RWPE2 (cell line): ENCODE data around the gene USH2A.

Experiments
- ATAC-seq: fragments of 200-7000 bp; cut with Tn5 transposase; 3 replicates; pipeline ENCODE4 v1.9.1; 2021; ENCODE audit warnings: low read depth
- DNase-seq: peaks from one replicate; pipeline ENCODE4 v3.0.0-alpha.2; 2020; ENCODE audit warnings: low spot score
- H3K27ac ChIP-seq: fragments of 450-650 bp; 2 replicates; pipeline ENCODE4 v1.5.1; 2017; ENCODE audit warnings: mild to moderate bottlenecking; ENCODE audit not compliant: poor library complexity, severe bottlenecking
- H3K27me3 ChIP-seq: fragments of 250-450 bp; sonication (Bioruptor Pico); 2 replicates; pipeline ENCODE4 v1.5.1; 2021; ENCODE audit warnings: mild to moderate bottlenecking, moderate library complexity; ENCODE audit not compliant: insufficient read depth, poor library complexity, severe bottlenecking
- H3K36me3 ChIP-seq: fragments of 250-450 bp; sonication (Bioruptor Pico); 2 replicates; pipeline ENCODE4 v1.5.1; 2020; ENCODE audit warnings: low read depth, mild to moderate bottlenecking, moderate library complexity
- H3K4me1 ChIP-seq: fragments of 250-450 bp; sonication (Bioruptor Pico); 2 replicates; pipeline ENCODE4 v1.5.1; 2021; ENCODE audit warnings: mild to moderate bottlenecking, moderate library complexity; ENCODE audit not compliant: insufficient read depth, poor library complexity, severe bottlenecking
- H3K4me3 ChIP-seq: fragments of 250-450 bp; sonication (Bioruptor Pico); 2 replicates; pipeline ENCODE4 v1.5.1; 2021; ENCODE audit warnings: mild to moderate bottlenecking, moderate library complexity; ENCODE audit not compliant: severe bottlenecking
- H3K9me3 ChIP-seq: fragments of 250-450 bp; sonication (Bioruptor Pico); 2 replicates; pipeline ENCODE4 v1.5.1; 2021; ENCODE audit warnings: mild to moderate bottlenecking, moderate library complexity; ENCODE audit not compliant: severe bottlenecking
- TF ChIP-seq, protein P1 (sequence below): fragments of 450-650 bp; IDR thresholded peaks from one replicate; pipeline ENCODE4 v1.5.1; 2017; ENCODE audit warnings: mild to moderate bottlenecking, moderate library complexity; ENCODE audit not compliant: poor library complexity, severe bottlenecking

Gene USH2A

DNA sequence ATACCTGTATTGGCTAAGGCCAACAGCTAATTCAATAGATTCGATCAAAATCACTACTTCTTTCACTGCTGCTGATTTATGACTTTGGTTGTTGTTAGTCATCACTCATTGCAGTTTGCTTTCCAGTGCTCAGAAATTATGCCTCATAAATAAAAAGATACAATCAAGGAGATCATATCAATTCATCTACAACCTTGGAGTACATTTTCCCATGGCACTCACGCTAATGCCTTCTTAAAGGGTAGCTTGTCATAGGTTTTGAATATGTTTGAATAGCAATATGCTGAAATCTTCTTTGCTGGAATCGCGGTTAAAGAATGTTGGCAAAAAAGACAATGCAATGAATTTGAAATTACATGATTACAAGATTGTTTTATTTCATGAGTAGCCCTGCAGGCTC, 766.2 kb downstream of the USH2A start:
- TF ChIP-seq, protein P1, sequence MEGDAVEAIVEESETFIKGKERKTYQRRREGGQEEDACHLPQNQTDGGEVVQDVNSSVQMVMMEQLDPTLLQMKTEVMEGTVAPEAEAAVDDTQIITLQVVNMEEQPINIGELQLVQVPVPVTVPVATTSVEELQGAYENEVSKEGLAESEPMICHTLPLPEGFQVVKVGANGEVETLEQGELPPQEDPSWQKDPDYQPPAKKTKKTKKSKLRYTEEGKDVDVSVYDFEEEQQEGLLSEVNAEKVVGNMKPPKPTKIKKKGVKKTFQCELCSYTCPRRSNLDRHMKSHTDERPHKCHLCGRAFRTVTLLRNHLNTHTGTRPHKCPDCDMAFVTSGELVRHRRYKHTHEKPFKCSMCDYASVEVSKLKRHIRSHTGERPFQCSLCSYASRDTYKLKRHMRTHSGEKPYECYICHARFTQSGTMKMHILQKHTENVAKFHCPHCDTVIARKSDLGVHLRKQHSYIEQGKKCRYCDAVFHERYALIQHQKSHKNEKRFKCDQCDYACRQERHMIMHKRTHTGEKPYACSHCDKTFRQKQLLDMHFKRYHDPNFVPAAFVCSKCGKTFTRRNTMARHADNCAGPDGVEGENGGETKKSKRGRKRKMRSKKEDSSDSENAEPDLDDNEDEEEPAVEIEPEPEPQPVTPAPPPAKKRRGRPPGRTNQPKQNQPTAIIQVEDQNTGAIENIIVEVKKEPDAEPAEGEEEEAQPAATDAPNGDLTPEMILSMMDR, result no peak
- ATAC-seq, result no peak

DNA sequence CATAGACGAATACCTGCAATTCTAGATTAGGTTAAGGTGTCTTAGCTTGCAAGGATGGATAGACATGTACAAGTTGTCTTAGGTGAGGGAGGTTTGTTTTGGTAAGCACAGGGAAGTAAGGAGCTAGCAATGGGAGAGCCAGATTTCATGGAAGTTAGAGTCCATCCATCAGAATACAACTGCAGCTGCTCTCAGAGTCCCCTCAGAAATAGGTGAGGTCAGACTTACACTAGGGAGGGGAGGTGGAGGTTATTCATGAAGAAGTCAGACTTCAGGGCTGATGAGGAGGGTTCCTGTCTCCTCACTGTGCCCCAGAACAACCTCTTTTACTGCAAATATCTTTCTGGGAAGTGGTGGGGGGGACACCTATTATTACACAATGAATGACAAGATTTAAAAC, 770.9 kb downstream of the USH2A start:
- Histone ChIP-seq H3K9me3 (no peaks in the 10 kb centered on the region), H3K4me1 (no peaks in the 10 kb centered on the region), H3K36me3 (no peaks in the 10 kb centered on the region), H3K27me3 (no peaks in the 10 kb centered on the region), H3K4me3 (no peak overlapping the region), H3K27ac (no peak overlapping the region)
- DNase-seq (no peak), ATAC-seq (no peak)
- TF ChIP-seq, protein P1, result no peak

More for the DNA sequence above, 766.2 kb downstream of the USH2A start:
- DNase-seq, result no peak
- no peaks in the 10 kb centered on the region for H3K36me3 ChIP-seq
- no peak overlapping the region for H3K27ac ChIP-seq
- H3K27me3 ChIP-seq, result no peaks in the 10 kb centered on the region
- H3K9me3 ChIP-seq, result no peaks in the 10 kb centered on the region
- no peaks in the 10 kb centered on the region for H3K4me1 ChIP-seq
- no peak overlapping the region for H3K4me3 ChIP-seq

DNA sequence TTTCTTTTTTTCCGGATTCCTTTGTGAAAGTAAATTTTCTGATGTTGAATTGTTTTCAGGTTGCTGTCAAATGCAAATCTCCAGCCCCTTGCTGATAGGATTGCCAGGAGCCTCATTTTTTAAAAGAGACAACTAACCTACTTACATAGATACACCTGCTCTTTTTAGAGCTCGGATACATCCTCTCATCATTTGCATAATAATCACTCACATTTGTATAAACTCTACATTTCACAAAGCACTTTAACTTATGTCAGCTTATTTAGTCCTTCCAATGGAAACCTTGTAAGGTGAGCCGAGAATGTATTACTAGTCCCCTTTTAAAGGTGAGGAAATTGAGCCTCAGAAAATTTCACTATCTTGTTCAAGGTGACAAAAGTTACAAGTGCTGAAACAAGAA, 771.4 kb downstream of the USH2A start:
- ATAC-seq, result no peak
- Histone ChIP-seq H3K9me3 (no peaks in the 10 kb centered on the region), H3K4me3 (no peak overlapping the region), H3K27ac (no peak overlapping the region), H3K4me1 (no peaks in the 10 kb centered on the region), H3K27me3 (no peaks in the 10 kb centered on the region), H3K36me3 (no peaks in the 10 kb centered on the region)
- TF ChIP-seq, protein P1, result no peak
- DNase-seq, result no peak

DNA sequence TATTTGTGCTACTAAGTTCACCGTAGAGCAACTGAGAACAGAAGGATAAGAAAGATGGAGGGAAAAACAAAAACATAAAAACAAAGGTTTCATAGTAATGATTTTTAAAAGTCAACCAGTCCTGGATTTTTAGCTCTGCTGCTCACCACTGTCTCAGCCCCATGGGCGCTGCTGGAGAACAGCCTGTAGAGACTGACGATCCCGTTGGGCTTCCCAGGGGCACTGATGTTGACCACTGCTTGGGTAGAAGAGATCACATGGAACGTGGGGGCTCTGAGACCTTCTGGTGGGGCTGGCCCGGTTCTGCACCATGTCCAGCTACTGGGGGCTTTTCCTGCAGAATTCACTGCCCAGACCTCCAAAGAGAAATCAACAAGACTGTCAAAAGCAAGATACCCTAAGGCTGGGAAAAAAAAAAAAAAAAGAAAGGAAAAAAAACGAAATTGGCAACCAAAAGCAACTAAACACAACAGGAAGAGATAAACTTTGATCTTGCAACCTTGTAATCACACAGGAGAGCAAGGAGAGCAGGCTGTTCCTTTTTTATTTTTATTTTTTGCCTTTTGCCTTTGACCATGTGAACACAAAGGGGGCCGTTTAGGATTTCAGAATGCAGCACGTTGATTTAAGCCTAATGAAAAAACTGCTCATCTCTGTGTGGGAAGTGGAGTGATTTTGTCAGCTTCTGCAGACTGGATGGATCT, 772.6 kb downstream of the USH2A start:
- no peaks in the 10 kb centered on the region for H3K9me3 ChIP-seq
- DNase-seq, result no peak
- no peaks in the 10 kb centered on the region for H3K4me1 ChIP-seq
- no peak overlapping the region for H3K4me3 ChIP-seq
- ATAC-seq, result no peak
- TF ChIP-seq, protein P1, result no peak
- H3K27me3 ChIP-seq, result no peaks in the 10 kb centered on the region
- no peaks in the 10 kb centered on the region for H3K36me3 ChIP-seq
- no peak overlapping the region for H3K27ac ChIP-seq

DNA sequence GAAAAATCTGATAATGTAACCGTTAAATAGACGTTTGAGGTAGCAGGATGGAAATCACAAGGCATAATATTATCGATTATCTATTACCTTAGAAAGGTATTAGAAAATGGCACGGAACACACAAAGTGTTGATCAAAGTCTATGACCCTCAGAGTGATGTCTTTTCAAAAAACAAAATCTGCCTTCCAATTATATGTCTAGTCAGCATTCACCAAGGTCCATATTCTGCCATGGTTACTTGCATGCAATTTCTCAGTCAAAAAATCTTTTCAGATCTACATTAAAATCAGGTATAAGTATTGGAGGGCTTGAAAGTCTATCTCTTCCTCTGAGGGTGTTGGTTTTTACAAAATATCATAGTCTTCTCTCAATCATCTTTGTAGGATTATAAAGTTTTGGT, 774.3 kb downstream of the USH2A start:
- TF ChIP-seq, protein P1, result no peak
- no peaks in the 10 kb centered on the region for H3K36me3 ChIP-seq
- no peaks in the 10 kb centered on the region for H3K27me3 ChIP-seq
- no peak overlapping the region for H3K4me3 ChIP-seq
- ATAC-seq (no peak), DNase-seq (no peak)
- no peaks in the 10 kb centered on the region for H3K9me3 ChIP-seq
- no peaks in the 10 kb centered on the region for H3K4me1 ChIP-seq
- no peak overlapping the region for H3K27ac ChIP-seq
